ENCODE data around the gene PRKCA.
A peak's percentile ranks its signal among the peaks of the same experiment; 100 is the strongest.

Gene PRKCA

DNA sequence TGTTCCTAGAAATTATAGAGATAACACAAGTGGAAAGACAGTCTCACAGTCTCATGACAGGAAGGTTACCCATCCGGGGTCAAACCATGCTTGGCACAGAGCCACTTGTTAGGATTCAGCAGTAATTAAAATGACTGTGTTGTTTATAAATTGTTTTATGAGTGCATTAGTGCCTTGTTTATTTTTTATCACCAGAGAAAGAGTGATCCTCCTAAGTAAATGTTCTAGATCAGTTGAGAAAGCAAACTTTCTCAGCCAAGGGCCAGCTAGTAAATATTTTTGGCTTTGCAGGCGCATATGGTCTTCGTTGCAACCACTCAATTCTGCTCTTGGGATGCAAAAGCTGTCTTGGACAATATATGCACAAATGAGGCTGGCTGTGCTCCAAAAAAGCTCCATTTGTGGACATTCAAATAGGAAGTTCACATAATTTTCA, 278.6 kb downstream of the PRKCA start:
- no peak overlapping the region for H3K4me3 ChIP-seq (ENCODE audit: low read depth, low read length)
- DNase-seq (ENCODE audit: low read depth), result no peak
- TF ChIP-seq, protein P1, sequence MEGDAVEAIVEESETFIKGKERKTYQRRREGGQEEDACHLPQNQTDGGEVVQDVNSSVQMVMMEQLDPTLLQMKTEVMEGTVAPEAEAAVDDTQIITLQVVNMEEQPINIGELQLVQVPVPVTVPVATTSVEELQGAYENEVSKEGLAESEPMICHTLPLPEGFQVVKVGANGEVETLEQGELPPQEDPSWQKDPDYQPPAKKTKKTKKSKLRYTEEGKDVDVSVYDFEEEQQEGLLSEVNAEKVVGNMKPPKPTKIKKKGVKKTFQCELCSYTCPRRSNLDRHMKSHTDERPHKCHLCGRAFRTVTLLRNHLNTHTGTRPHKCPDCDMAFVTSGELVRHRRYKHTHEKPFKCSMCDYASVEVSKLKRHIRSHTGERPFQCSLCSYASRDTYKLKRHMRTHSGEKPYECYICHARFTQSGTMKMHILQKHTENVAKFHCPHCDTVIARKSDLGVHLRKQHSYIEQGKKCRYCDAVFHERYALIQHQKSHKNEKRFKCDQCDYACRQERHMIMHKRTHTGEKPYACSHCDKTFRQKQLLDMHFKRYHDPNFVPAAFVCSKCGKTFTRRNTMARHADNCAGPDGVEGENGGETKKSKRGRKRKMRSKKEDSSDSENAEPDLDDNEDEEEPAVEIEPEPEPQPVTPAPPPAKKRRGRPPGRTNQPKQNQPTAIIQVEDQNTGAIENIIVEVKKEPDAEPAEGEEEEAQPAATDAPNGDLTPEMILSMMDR (IDR thresholded peaks at IDR 0.05; ENCODE audit: low read depth, low read length, missing control alignments), result no peak

DNA sequence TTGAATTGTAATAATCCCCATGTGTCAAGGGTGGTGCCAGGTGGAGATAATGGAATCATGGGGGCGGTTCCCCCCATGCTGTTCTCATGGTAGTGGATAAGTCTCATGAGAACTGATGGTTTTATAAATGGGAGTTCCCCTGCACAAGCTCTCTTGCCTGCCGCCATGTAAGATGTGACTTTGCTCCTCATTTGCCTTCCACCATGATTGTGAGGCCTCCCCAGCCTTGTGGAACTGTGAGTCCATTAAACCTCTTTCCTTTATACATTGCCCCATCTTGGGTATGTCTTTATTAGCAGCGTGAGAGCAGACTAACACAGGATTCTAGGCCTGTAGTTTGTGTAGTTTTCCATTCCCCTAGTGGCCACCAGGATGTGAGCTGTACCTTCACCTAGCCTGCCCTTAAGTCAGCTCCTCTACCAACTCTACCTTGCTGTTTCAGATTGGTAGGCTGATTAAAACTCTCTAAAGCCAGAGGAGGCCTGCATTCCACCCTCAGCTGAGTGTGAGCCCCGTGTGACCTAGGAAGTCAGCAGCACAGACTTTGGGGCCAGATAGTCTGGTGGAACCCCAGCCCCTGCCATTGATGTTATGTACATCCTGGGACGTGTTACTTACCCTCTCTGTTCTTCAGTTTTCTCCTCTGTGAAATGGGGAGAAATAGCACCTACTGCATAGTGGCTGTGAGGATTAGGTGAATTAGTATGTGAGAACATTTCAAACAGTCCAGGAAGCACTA, 280.1 kb downstream of the PRKCA start:
- DNase-seq (ENCODE audit: low read depth), result no peak
- TF ChIP-seq, protein P1 (IDR thresholded peaks at IDR 0.05; ENCODE audit: low read depth, low read length, missing control alignments), result peak; percentile 19
- no peak overlapping the region for H3K4me3 ChIP-seq (ENCODE audit: low read depth, low read length)

DNA sequence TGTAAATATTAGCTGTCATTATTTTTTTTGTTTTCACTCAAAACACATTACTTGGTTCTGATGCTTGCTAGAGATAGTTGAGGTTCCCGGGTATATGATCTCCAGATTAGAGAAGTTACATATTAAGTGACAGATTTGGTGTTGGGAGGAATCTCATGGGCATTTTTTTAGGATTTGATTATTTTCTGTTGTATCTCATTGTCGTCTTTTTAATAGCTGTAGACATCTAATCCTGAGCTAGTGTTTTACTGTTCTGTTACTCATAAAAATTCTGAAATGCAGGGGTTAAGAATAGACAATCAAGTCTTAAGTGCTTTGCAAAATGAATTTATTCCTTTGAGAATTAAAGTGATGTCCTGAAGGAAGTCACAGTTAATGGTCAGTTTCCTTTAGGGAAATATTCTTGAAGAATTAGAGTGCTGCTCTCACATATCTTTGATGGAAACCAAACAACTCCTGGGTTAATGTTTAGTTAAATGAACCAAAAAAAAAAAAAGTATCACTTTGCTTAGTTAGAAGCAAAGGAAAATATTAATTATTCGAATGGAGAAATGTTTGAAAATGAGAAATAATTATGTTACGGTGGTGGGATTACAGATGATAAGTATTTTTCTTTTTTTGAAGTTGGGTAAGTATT, 280.8 kb downstream of the PRKCA start:
- TF ChIP-seq, protein P1 (IDR thresholded peaks at IDR 0.05; ENCODE audit: low read depth, low read length, missing control alignments), result no peak
- no peak overlapping the region for H3K4me3 ChIP-seq (ENCODE audit: low read depth, low read length)
- DNase-seq (ENCODE audit: low read depth), result no peak

DNA sequence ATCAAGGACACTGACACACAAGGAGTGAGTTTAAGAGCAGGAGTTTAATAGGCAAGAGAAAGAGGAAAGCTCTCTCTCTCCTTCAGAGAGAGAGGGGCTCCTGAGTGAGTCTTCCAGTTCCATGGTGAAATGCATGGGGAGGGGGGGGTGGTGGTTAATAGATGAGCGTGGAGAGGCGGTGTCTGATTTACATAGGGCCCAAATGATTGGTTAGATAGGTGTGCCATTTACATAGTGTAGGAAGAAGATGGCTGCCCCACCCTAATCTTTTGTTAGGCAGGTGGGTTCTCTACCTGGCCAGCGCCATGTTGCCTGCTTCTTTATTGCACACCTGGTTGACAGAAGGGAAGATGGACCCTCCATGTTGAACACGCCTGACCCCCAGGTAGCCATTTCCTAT, 282.5 kb downstream of the PRKCA start:
- no peak overlapping the region for H3K4me3 ChIP-seq (ENCODE audit: low read depth, low read length)
- TF ChIP-seq, protein P1 (IDR thresholded peaks at IDR 0.05; ENCODE audit: low read depth, low read length, missing control alignments), result no peak
- DNase-seq (ENCODE audit: low read depth), result no peak

DNA sequence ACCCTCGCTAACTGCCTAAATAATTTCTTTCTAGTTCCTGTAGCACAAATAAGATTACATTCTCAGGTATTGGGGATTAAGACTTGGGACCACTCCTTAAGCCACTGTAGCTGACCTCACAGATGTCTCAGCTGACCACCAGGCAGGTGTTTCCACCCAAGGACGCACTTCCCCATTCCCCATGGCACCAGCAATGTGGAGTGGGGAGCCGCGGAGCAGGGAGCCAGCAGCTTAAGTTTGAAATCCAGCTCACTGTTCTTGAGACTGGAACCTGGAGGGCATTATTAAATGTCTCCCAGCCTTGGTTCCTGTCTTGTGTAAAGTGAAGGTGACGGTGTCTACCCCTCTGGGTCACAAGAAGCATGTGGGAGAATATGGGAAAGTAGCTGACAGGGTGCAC, 283.1 kb downstream of the PRKCA start:
- no peak overlapping the region for H3K4me3 ChIP-seq (ENCODE audit: low read depth, low read length)
- TF ChIP-seq, protein P1 (IDR thresholded peaks at IDR 0.05; ENCODE audit: low read depth, low read length, missing control alignments), result no peak
- DNase-seq (ENCODE audit: low read depth), result no peak

DNA sequence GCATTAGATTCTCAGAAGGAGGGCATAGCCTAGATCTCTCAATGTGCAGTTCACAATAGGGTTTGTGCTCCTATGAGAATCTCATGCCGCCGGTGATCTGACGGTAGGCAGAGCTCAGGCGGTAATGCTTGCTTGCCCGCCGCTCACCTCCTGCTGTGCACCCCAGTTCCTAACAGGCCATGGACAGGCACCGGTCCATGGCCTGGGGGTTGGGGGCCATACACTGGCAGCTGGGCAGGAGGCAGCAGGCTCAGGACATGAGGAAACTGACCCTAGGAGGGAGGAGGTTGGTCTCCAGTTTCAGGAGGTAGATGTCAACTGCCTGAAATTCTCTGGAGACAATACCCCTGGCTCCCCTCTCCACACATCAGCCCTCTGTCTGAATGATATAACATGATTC, 287.5 kb downstream of the PRKCA start:
- no peak for DNase-seq (ENCODE audit: low read depth)
- TF ChIP-seq, protein P1 (IDR thresholded peaks at IDR 0.05; ENCODE audit: low read depth, low read length, missing control alignments), result no peak
- no peak overlapping the region for H3K4me3 ChIP-seq (ENCODE audit: low read depth, low read length)

Data from GM12864 (cell line).